ACHN (cell line): ENCODE measurements around the gene SLFN14.
"Not testable (repeated sequence)": the region's sequence is repeated elsewhere in the genome, so short reads cannot be mapped to it uniquely, and the experiment has no call there.

Experiments
- DNase-seq: peaks from one replicate; pipeline ENCODE4 v3.0.0-alpha.2; 2015
- in situ Hi-C: cut with HindIII; loops from 2 replicates; pipeline ENCODE4 v1.10.0; 2017; ENCODE audit warnings: low sequenced_read_pairs, low pct_ligation_motif_present, low pct_unique_long_range_greater_than_20kb

SLFN14 gene

GRCh38 chr17:35535406-35535805 lies 25.2 kb downstream of the SLFN14 start:
- DNase-seq, result not testable (repeated sequence)
- in situ Hi-C loops, result loop anchor here (25.0 kb wide), 1 partner anchor 98 kb away; the partner anchor contains the start of genes SLFN12 and SLFN13

- no peak for DNase-seq
These were observed 26.0 kb downstream of the SLFN14 start for GRCh38 chr17:35534576-35535093.

GRCh38 chr17:35531160-35531559 lies 29.5 kb downstream of the SLFN14 start:
- DNase-seq, result no peak

More at GRCh38 chr17:35534576-35535093, 26.0 kb downstream of the SLFN14 start:
- in situ Hi-C loops, result loop anchor here (25.0 kb wide), 1 partner anchor 97 kb away; the partner anchor contains the start of genes SLFN12 and SLFN13

GRCh38 chr17:35529866-35530265 lies 30.8 kb downstream of the SLFN14 start:
- in situ Hi-C loops, result loop anchor here (25.0 kb wide), 1 partner anchor 93 kb away; the partner anchor contains the start of genes SLFN12 and SLFN13
- DNase-seq, result no peak

More at GRCh38 chr17:35531160-35531559, 29.5 kb downstream of the SLFN14 start:
- in situ Hi-C loops, result loop anchor here (25.0 kb wide), 1 partner anchor 94 kb away; the partner anchor contains the start of genes SLFN12 and SLFN13

GRCh38 chr17:35529326-35529725 lies 31.3 kb downstream of the SLFN14 start:
- not testable (repeated sequence) for DNase-seq
- in situ Hi-C loops, result loop anchor here (25.0 kb wide), 1 partner anchor 92 kb away; the partner anchor contains the start of genes SLFN12 and SLFN13

- DNase-seq, result no peak
These were observed 37.3 kb downstream of the SLFN14 start for GRCh38 chr17:35523296-35523695.

GRCh38 chr17:35521654-35522256 lies 38.9 kb downstream of the SLFN14 start:
- in situ Hi-C loops, DNase-seq: not testable (repeated sequence)

More at GRCh38 chr17:35523296-35523695, 37.3 kb downstream of the SLFN14 start:
- in situ Hi-C loops, result no loop called here

- in situ Hi-C loops, result no loop called here
- no peak for DNase-seq
These were observed 39.5 kb downstream of the SLFN14 start for GRCh38 chr17:35521150-35521549.

- DNase-seq, result no peak
- in situ Hi-C loops, result no loop called here
These were observed 40.6 kb downstream of the SLFN14 start for GRCh38 chr17:35519906-35520442.

GRCh38 chr17:35519439-35519838 lies 41.2 kb downstream of the SLFN14 start:
- no peak for DNase-seq
- in situ Hi-C loops, result no loop called here

- in situ Hi-C loops, result not testable (repeated sequence)
These were observed 42.2 kb downstream of the SLFN14 start for GRCh38 chr17:35518431-35518830.

GRCh38 chr17:35515027-35515426 lies 45.6 kb downstream of the SLFN14 start:
- in situ Hi-C loops, result no loop called here
- no peak for DNase-seq

More at GRCh38 chr17:35518431-35518830, 42.2 kb downstream of the SLFN14 start:
- not testable (repeated sequence) for DNase-seq

- DNase-seq, result no peak
These were observed 46.1 kb downstream of the SLFN14 start for GRCh38 chr17:35514564-35514963.

More at GRCh38 chr17:35514564-35514963, 46.1 kb downstream of the SLFN14 start:
- in situ Hi-C loops, result no loop called here
